HG02623 (cell line): ENCODE data around the gene NUP107.
A peak's percentile ranks its signal among the peaks of the same experiment; 100 is the strongest.
"Not testable (repeated sequence)": the region's sequence is repeated elsewhere in the genome, so short reads cannot be mapped to it uniquely, and the experiment has no call there.

Experiments used
- ATAC-seq: cut with Tn5 transposase; IDR thresholded peaks from one replicate; pipeline ENCODE4 v1.9.1; 2021; ENCODE audit warnings: moderate library complexity; ENCODE audit not compliant: unreplicated experiment

Gene NUP107

GRCh38 chr12:68686595-68687521 lies at the start of gene NUP107:
Gene NUP107, plus strand, starts transcription at chr12:68686978. Its CDS starts 88 bp downstream, at chr12:68687066.
- peak; percentile 92 for ATAC-seq

GRCh38 chr12:68637439-68637838 lies 49.3 kb upstream of the NUP107 start:
- not testable (repeated sequence) for ATAC-seq

- no peak for ATAC-seq
Observed at GRCh38 chr12:68638171-68638570, 48.6 kb upstream of the NUP107 start.

GRCh38 chr12:68638721-68639395 lies 47.9 kb upstream of the NUP107 start:
- no peak for ATAC-seq

GRCh38 chr12:68639396-68639767 lies 47.4 kb upstream of the NUP107 start:
- no peak for ATAC-seq

- ATAC-seq, result peak; percentile 87
Observed at GRCh38 chr12:68641138-68641537, 45.6 kb upstream of the NUP107 start.

GRCh38 chr12:68646484-68646883 lies 40.3 kb upstream of the NUP107 start:
- no peak for ATAC-seq

GRCh38 chr12:68647507-68647906 lies 39.3 kb upstream of the NUP107 start:
- ATAC-seq, result no peak

GRCh38 chr12:68648179-68648578 lies 38.6 kb upstream of the NUP107 start:
- ATAC-seq, result no peak

- ATAC-seq, result no peak
Observed at GRCh38 chr12:68665016-68665569, 21.7 kb upstream of the NUP107 start.

- ATAC-seq, result no peak
Observed at GRCh38 chr12:68667291-68667690, 19.5 kb upstream of the NUP107 start.

GRCh38 chr12:68667896-68668295 lies 18.9 kb upstream of the NUP107 start:
- ATAC-seq, result no peak

- no peak for ATAC-seq
Observed at GRCh38 chr12:68671179-68671578, 15.6 kb upstream of the NUP107 start.

GRCh38 chr12:68673788-68674187 lies 13.0 kb upstream of the NUP107 start:
- no peak for ATAC-seq

- ATAC-seq, result no peak
Observed at GRCh38 chr12:68674376-68674775, 12.4 kb upstream of the NUP107 start.

GRCh38 chr12:68675101-68675842 lies 11.5 kb upstream of the NUP107 start:
- no peak for ATAC-seq

- not testable (repeated sequence) for ATAC-seq
Observed at GRCh38 chr12:68676854-68677253, 9.9 kb upstream of the NUP107 start.

- no peak for ATAC-seq
Observed at GRCh38 chr12:68686262-68686594, 550 bp upstream of the NUP107 start.

- ATAC-seq, result no peak
Observed at GRCh38 chr12:68695454-68695853, 8.7 kb downstream of the NUP107 start.

- ATAC-seq, result no peak
Observed at GRCh38 chr12:68699486-68699885, 12.7 kb downstream of the NUP107 start.

- ATAC-seq, result no peak
Observed at GRCh38 chr12:68727776-68728175, 41.0 kb downstream of the NUP107 start.
